Mesendoderm (in vitro differentiated cells): ENCODE results near the gene USP4. TPM values are rescaled to one million over a fixed set of nuclear protein-coding genes. Genes with fewer than 3 reads are reported as not detected.

Experiments
- DNase-seq: peaks from one replicate; pipeline ENCODE4 v3.0.0; 2013
- H2AK5ac ChIP-seq: 2 replicates; pipeline ENCODE4 v1.6.1; 2013; ENCODE audit warnings: low read length, inconsistent platforms
- H2BK120ac ChIP-seq: 2 replicates; pipeline ENCODE4 v1.6.1; 2013; ENCODE audit warnings: low read depth, mild to moderate bottlenecking, low read length, moderate library complexity, mixed read lengths
- H2BK15ac ChIP-seq: replicated peaks from 2 replicates; pipeline ENCODE4 v1.6.1; 2013; ENCODE audit warnings: low read depth, mild to moderate bottlenecking, moderate library complexity
- H2BK5ac ChIP-seq: 2 replicates; pipeline ENCODE4 v1.6.1; 2013; ENCODE audit warnings: low read length, inconsistent platforms
- H3K18ac ChIP-seq: 2 replicates; pipeline ENCODE4 v1.6.1; 2013; ENCODE audit warnings: mild to moderate bottlenecking, low read length, mixed read lengths
- H3K23ac ChIP-seq: one replicate; pipeline ENCODE4 v1.6.1; 2013; ENCODE audit warnings: low read length
- H3K27ac ChIP-seq: 2 replicates; pipeline ENCODE4 v1.5.1; 2013; ENCODE audit warnings: low read depth, mild to moderate bottlenecking, inconsistent platforms, low read length, moderate library complexity
- H3K27me3 ChIP-seq: 2 replicates; pipeline ENCODE4 v1.6.1; 2013; ENCODE audit warnings: low read length, control low read depth, mild to moderate bottlenecking, inconsistent platforms; ENCODE audit not compliant: insufficient read depth, poor library complexity
- H3K36me3 ChIP-seq: 2 replicates; pipeline ENCODE4 v1.6.1; 2013; ENCODE audit warnings: low read length, inconsistent platforms; ENCODE audit not compliant: control insufficient read depth, insufficient read depth
- H3K4ac ChIP-seq: one replicate; pipeline ENCODE4 v1.6.1; 2013; ENCODE audit warnings: low read depth, mild to moderate bottlenecking, low read length, moderate library complexity
- H3K4me1 ChIP-seq: 2 replicates; pipeline ENCODE4 v1.6.1; 2013; ENCODE audit warnings: low read depth, low read length, inconsistent platforms; ENCODE audit not compliant: control insufficient read depth
- H3K4me2 ChIP-seq: 2 replicates; pipeline ENCODE4 v1.6.1; 2013; ENCODE audit warnings: low read length
- H3K4me3 ChIP-seq: 2 replicates; pipeline ENCODE4 v1.5.1; 2013; ENCODE audit warnings: mild to moderate bottlenecking, low read length
- H3K56ac ChIP-seq: one replicate; pipeline ENCODE4 v1.6.1; 2013; ENCODE audit warnings: low read length
- H3K79me1 ChIP-seq: 2 replicates; pipeline ENCODE4 v1.6.1; 2013; ENCODE audit warnings: low read length, inconsistent platforms
- H3K79me2 ChIP-seq: 2 replicates; pipeline ENCODE4 v1.6.1; 2013; ENCODE audit warnings: mild to moderate bottlenecking, low read length; ENCODE audit not compliant: control insufficient read depth, insufficient read depth
- H3K9ac ChIP-seq: 2 replicates; pipeline ENCODE4 v1.6.1; 2013; ENCODE audit warnings: low read length, inconsistent platforms
- H4K5ac ChIP-seq: one replicate; pipeline ENCODE4 v1.6.1; 2013; ENCODE audit warnings: low read length
- H4K8ac ChIP-seq: one replicate; pipeline ENCODE4 v1.6.1; 2013; ENCODE audit warnings: low read depth, mild to moderate bottlenecking, control low read depth, low read length, moderate library complexity
- WGBS: extraction: QIAGEN DNeasy Blood & Tissue Kit; methylation state at CpG from one replicate; pipeline ENCODE4 v1.1.7; 2013; ENCODE audit warnings: low lambda C conversion rate, missing lambda C conversion rate; ENCODE audit not compliant: insufficient coverage; ENCODE audit errors: extremely low coverage; 5-methylcytosine and 5-hydroxymethylcytosine counted together
- polyA plus RNA-seq, 2 experiments: library from polyadenylated mRNA; stranded (reverse); fragments of 200-250 nt; gene quantifications; one replicate each; pipeline ENCODE4 v1.2.3, GENCODE V29; 2013

Gene USP4, protein sequence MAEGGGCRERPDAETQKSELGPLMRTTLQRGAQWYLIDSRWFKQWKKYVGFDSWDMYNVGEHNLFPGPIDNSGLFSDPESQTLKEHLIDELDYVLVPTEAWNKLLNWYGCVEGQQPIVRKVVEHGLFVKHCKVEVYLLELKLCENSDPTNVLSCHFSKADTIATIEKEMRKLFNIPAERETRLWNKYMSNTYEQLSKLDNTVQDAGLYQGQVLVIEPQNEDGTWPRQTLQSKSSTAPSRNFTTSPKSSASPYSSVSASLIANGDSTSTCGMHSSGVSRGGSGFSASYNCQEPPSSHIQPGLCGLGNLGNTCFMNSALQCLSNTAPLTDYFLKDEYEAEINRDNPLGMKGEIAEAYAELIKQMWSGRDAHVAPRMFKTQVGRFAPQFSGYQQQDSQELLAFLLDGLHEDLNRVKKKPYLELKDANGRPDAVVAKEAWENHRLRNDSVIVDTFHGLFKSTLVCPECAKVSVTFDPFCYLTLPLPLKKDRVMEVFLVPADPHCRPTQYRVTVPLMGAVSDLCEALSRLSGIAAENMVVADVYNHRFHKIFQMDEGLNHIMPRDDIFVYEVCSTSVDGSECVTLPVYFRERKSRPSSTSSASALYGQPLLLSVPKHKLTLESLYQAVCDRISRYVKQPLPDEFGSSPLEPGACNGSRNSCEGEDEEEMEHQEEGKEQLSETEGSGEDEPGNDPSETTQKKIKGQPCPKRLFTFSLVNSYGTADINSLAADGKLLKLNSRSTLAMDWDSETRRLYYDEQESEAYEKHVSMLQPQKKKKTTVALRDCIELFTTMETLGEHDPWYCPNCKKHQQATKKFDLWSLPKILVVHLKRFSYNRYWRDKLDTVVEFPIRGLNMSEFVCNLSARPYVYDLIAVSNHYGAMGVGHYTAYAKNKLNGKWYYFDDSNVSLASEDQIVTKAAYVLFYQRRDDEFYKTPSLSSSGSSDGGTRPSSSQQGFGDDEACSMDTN
- polyA plus RNA-seq (2013, experiment 1 of 2), result 20.3 TPM
- 21.6 TPM for polyA plus RNA-seq (2013, experiment 2 of 2)

DNA sequence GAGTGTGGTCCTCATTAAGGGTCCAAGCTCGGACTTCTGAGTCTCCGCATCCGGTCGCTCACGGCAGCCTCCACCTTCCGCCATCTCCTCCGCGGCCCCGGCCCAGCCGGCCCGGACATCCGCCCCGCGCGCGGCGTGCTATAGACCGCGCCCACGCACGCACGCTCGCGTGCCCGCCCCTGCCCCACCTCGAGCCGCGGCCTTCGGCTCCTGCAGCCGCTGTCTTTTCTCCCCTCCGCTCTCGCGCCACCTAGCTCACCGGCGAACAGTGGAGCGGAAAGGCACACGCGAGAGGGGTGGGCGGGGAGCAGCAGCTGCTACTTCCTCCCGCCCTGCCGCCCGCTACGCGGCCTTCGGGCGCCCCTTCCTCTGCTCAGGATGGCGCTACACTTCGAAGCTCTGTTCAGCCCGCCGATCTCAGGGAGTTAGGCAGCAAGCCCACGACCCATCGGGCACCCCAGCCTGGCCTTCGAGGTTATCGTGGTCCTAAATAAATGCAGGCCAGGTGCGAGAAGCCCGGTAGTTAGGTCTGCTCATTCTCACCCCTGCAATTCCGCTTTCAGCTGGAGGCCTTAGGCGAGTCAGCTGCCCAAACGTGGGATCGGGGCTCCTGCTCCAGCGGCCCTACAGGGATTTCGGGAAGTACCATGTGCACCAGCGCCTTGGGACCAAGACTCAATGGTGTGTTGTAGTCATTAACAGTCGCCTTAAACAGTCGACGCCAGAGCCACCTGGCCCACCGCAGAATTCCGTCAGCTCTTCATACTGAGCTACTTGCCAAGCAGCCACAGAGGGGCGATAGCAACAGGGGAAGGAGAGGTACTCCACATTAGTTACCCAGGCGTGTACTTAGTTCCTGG, at the start of gene USP4:
Gene USP4, minus strand, starts transcription at position 113 of the 860 bp plus-strand sequence. Its CDS starts 29 bp downstream, at position 84.
- Histone ChIP-seq H3K9ac (peak within 1 kb of the TSS; percentile 90), H2BK5ac (peak within 1 kb of the TSS; percentile 75), H3K23ac (no peak within 1 kb of the TSS), H3K4me2 (peak within 1 kb of the TSS; percentile 85), H4K8ac (no peak within 1 kb of the TSS), H3K4ac (peak within 1 kb of the TSS; percentile 39), H3K27ac (peak within 1 kb of the TSS; percentile 81), H3K79me2 (peaks cover 2% of the 10 kb centered on the region), H3K4me3 (peak within 1 kb of the TSS; percentile 80), H3K56ac (peak within 1 kb of the TSS; percentile 96), H3K36me3 (no peaks in the 10 kb centered on the region), H2BK15ac (no peak within 1 kb of the TSS), H3K79me1 (peaks cover 1% of the 10 kb centered on the region), H2AK5ac (no peak within 1 kb of the TSS), H3K4me1 (no peaks in the 10 kb centered on the region), H3K27me3 (no peaks in the 10 kb centered on the region), H4K5ac (peak within 1 kb of the TSS; percentile 44), H3K18ac (peak within 1 kb of the TSS; percentile 61), H2BK120ac (no peak within 1 kb of the TSS)
- WGBS, result no CpG with 5 or more reads among the region's 70 CpGs
- peak; percentile 95 for DNase-seq

DNA sequence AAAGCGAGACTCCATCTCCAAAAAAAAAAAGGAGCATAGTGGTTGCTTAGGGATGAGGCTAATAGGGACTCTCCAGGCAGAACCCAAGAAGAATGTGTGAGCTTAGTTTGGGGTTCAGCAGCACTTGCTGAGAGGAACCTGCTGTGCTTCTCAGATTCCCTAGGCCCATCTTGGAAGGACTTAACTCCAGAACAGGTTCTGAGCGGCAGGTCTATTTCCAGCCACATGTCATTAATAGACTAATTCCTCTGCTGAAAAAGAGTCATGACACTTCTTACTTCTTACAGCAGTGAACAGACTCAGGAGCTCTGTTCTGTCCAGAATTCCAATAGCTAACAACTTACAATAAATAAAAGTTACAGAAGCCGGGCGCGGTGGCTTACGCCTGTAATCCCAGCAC, 49.4 kb upstream of the USP4 start:
- no peak overlapping the region for H2AK5ac ChIP-seq
- H3K27me3 ChIP-seq, result no peaks in the 10 kb centered on the region
- H2BK120ac ChIP-seq, result no peak overlapping the region
- no peak overlapping the region for H2BK15ac ChIP-seq
- H3K79me1 ChIP-seq, result peaks cover 15% of the 10 kb centered on the region
- no peak overlapping the region for H3K56ac ChIP-seq
- no peak overlapping the region for H3K4ac ChIP-seq
- H3K27ac ChIP-seq, result no peak overlapping the region
- H3K23ac ChIP-seq, result no peak overlapping the region
- H3K4me3 ChIP-seq, result no peak overlapping the region
- no peak overlapping the region for H4K8ac ChIP-seq
- H4K5ac ChIP-seq, result no peak overlapping the region
- H3K79me2 ChIP-seq, result peaks cover 81% of the 10 kb centered on the region
- H3K9ac ChIP-seq, result no peak overlapping the region
- H3K18ac ChIP-seq, result no peak overlapping the region
- H3K36me3 ChIP-seq, result no peaks in the 10 kb centered on the region
- WGBS, result no CpG with 5 or more reads among the region's 6 CpGs
- H3K4me1 ChIP-seq, result no peaks in the 10 kb centered on the region
- no peak overlapping the region for H3K4me2 ChIP-seq
- no peak for DNase-seq
- H2BK5ac ChIP-seq, result no peak overlapping the region

DNA sequence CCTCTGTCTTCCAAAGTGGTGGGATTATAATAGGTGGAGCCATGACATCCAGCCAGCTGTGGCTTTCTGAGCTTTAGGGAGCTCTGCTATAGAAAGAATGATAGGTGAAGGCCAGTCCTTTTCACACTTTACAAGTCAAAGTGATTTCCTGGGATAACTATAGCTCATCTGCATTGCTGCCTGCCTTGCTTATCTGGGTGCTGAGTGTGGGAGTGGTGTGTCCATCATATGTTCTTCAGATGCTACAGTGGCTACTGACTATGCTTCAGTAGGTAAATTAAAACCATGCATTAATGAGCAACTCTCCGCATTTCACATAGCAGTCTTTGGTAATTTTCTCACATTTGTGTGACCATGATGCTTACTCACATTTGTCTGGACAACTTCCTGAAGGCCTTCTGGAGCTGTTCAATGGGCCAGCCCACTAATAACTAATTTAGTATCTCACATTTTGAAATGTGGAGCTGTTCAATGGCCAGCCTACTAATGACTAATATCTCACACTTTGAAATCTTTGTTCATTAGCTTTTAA, 48.5 kb upstream of the USP4 start:
- no peak overlapping the region for H2BK15ac ChIP-seq
- no peak overlapping the region for H2BK120ac ChIP-seq
- H4K5ac ChIP-seq, result no peak overlapping the region
- no peak overlapping the region for H3K27ac ChIP-seq
- no peaks in the 10 kb centered on the region for H3K27me3 ChIP-seq
- H3K4me3 ChIP-seq, result no peak overlapping the region
- no peak overlapping the region for H3K4ac ChIP-seq
- no CpG with 5 or more reads among the region's 1 CpG for WGBS
- H3K4me2 ChIP-seq, result no peak overlapping the region
- H2BK5ac ChIP-seq, result no peak overlapping the region
- no peak overlapping the region for H4K8ac ChIP-seq
- no peak overlapping the region for H3K9ac ChIP-seq
- H3K23ac ChIP-seq, result no peak overlapping the region
- no peaks in the 10 kb centered on the region for H3K36me3 ChIP-seq
- H3K18ac ChIP-seq, result no peak overlapping the region
- peaks cover 17% of the 10 kb centered on the region for H3K79me1 ChIP-seq
- no peak for DNase-seq
- H3K56ac ChIP-seq, result no peak overlapping the region
- H2AK5ac ChIP-seq, result no peak overlapping the region
- H3K4me1 ChIP-seq, result no peaks in the 10 kb centered on the region
- peaks cover 85% of the 10 kb centered on the region for H3K79me2 ChIP-seq

DNA sequence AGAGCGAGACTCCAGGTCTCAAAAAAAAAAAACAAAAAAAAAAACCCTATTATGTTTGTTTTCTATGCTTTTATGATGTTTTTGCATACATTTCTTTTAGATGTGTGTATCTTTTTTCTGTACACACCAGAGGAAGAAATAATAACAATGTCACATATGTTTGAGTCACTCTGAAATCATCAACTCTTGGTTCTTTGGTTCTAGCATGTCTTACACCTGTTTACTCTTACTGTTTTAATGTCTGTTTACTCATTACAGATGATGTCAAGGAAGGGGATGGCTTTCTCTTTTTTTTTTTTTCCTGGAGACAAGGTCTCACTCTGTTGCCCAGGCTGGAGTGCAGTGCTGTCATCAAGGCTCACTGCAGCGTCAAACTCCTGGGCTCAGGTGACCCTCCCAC, 47.9 kb upstream of the USP4 start:
- no peak overlapping the region for H3K27ac ChIP-seq
- no peak overlapping the region for H2BK15ac ChIP-seq
- H2BK5ac ChIP-seq, result no peak overlapping the region
- H2AK5ac ChIP-seq, result no peak overlapping the region
- H4K5ac ChIP-seq, result no peak overlapping the region
- H3K36me3 ChIP-seq, result no peaks in the 10 kb centered on the region
- H3K9ac ChIP-seq, result no peak overlapping the region
- H3K4me3 ChIP-seq, result no peak overlapping the region
- H3K23ac ChIP-seq, result no peak overlapping the region
- peaks cover 83% of the 10 kb centered on the region for H3K79me2 ChIP-seq
- no peak overlapping the region for H3K18ac ChIP-seq
- no peaks in the 10 kb centered on the region for H3K27me3 ChIP-seq
- no peak overlapping the region for H3K4me2 ChIP-seq
- H2BK120ac ChIP-seq, result no peak overlapping the region
- WGBS, result no CpG with 5 or more reads among the region's 2 CpGs
- H4K8ac ChIP-seq, result no peak overlapping the region
- no peak for DNase-seq
- no peaks in the 10 kb centered on the region for H3K4me1 ChIP-seq
- no peak overlapping the region for H3K4ac ChIP-seq
- no peak overlapping the region for H3K56ac ChIP-seq
- peaks cover 14% of the 10 kb centered on the region for H3K79me1 ChIP-seq

DNA sequence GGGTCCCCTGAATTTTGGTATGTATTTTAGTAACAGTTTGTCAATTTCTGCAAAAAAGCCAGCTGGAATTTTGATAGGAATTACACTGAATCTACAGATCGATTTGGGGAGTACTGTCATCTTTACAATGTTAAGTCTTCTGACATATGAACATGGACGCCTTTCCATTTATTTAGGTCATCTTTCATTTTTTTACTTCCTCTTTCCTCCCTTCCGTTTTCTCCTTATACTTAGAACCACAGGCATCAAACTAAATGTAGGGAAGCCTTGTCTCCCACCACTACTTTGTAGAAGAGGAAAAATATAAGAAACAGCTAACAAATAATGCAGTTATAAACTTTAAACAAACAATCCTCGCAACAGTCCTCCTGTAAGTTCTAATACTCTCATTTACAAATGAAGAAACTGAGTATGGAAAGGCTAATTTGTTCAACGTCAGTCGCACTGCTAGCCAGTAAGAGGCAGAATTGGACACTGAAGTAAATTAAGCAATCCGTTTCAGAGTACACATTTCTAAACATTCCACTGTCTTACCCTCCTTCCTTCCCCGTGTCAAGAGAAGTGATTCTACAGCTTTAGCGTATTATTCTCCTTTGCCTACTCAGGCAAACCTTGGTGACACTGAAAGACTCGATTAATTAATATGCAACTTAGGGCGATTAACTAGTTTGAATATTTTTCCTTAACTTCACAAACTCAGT, 46.4 kb upstream of the USP4 start:
- Histone ChIP-seq H3K23ac (no peak overlapping the region), H3K9ac (no peak overlapping the region), H3K27me3 (no peaks in the 10 kb centered on the region), H3K56ac (no peak overlapping the region), H2BK5ac (no peak overlapping the region), H3K4me1 (no peaks in the 10 kb centered on the region), H2AK5ac (no peak overlapping the region), H2BK15ac (no peak overlapping the region), H3K4me3 (no peak overlapping the region), H4K8ac (no peak overlapping the region), H3K4ac (no peak overlapping the region), H3K27ac (no peak overlapping the region), H3K4me2 (no peak overlapping the region), H3K79me2 (peaks cover 79% of the 10 kb centered on the region), H3K36me3 (no peaks in the 10 kb centered on the region), H2BK120ac (no peak overlapping the region), H3K79me1 (peaks cover 10% of the 10 kb centered on the region), H4K5ac (no peak overlapping the region), H3K18ac (no peak overlapping the region)
- no peak for DNase-seq
- no CpG with 5 or more reads among the region's 11 CpGs for WGBS
